Fibroblast of lung (primary cell): ENCODE data around the gene CACNG3.
"Not testable (repeated sequence)": the region's sequence is repeated elsewhere in the genome, so short reads cannot be mapped to it uniquely, and the experiment has no call there.

ENCODE experiments used
- CTCF ChIP-seq, 2 donors: IDR thresholded peaks in 1 of 2; conservative IDR thresholded peaks in 1 of 2; 1 replicate in 1 of 2; 2 replicates in 1 of 2; pipeline ENCODE4 v1.5.1; 2011 to 2012; ENCODE audit warnings: low read length in 2 of 2, control low read depth in 1 of 2, inconsistent platforms in 1 of 2, low read depth in 1 of 2, mild to moderate bottlenecking in 1 of 2
- EZH2 ChIP-seq: IDR thresholded peaks from 2 replicates; pipeline ENCODE4 v1.5.1; 2012; ENCODE audit warnings: low read length, control low read depth, mild to moderate bottlenecking; ENCODE audit errors: missing control alignments

DNA sequence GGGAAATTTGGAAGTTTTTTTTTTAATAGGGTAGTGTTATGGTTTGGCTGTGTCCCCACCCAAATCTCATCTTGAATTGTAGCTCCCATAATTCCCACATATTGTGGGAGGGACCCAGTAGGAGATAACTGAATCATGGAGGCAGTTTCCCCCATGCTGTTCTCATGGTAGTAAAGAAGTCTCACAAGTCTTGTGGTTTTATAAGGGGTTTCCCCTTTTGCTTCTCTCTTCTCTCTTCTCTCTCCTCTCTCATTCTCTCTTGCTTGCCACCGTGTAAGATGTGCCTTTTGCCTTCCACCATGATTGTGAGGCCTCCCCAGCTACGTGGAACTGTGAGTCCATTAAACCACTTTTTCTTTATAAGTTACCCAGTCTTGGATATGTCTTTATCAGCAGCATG, 17.3 kb upstream of the CACNG3 start:
- not testable (repeated sequence) for TF ChIP-seq CTCF (conservative IDR thresholded peaks at IDR 0.05 in 1 of 2, IDR thresholded peaks at IDR 0.05 in 1 of 2; ENCODE audit: low read depth in 1 of 2, low read length in 2 of 2); EZH2
